Esophagus muscularis mucosa (tissue), 4 donors: ENCODE measurements around the gene FANCC. TPM values are rescaled to one million over a fixed set of nuclear protein-coding genes. Genes with fewer than 3 reads are reported as not detected.

Source experiments
- DNase-seq: peaks from one replicate; pipeline ENCODE4 v3.0.0-alpha.2; 2017; ENCODE audit errors: extremely low spot score
- H3K27ac ChIP-seq, 4 donors: fragments of 200-600 bp; sonication (generic); replicated peaks in 1 of 4; 1 replicate in 3 of 4; 2 replicates in 1 of 4; pipeline ENCODE4 v1.5.1; 2016 to 2019; ENCODE audit warnings: mild to moderate bottlenecking in 1 of 4
- H3K27me3 ChIP-seq, 4 donors: fragments of 200-600 bp; sonication (generic); one replicate each; pipeline versions ENCODE4 v1.5.1 to v1.6.0; 2016 to 2019
- H3K36me3 ChIP-seq, 4 donors: fragments of 200-600 bp; sonication (generic); one replicate each; pipeline ENCODE4 v1.5.1; 2016 to 2019
- H3K4me1 ChIP-seq, 4 donors: fragments of 200-600 bp; sonication (generic); one replicate each; pipeline ENCODE4 v1.5.1; 2016 to 2019
- H3K4me3 ChIP-seq, 4 donors: fragments of 200-600 bp; sonication (generic); 1 replicate in 2 of 4; 2 replicates in 2 of 4; pipeline ENCODE4 v1.5.1; 2016 to 2019; ENCODE audit warnings: mild to moderate bottlenecking in 4 of 4, moderate library complexity in 1 of 4
- H3K9me3 ChIP-seq, 4 donors: fragments of 200-600 bp; sonication (generic); 1 replicate in 3 of 4; 2 replicates in 1 of 4; pipeline ENCODE4 v1.5.1; 2016 to 2019
- EP300 ChIP-seq: sonication (generic); formaldehyde crosslinking; IDR thresholded peaks from one replicate; pipeline ENCODE4 v1.6.1; 2017; ENCODE audit warnings: antibody characterized with exemption
- POLR2A ChIP-seq: fragments of 450-650 bp; IDR thresholded peaks from one replicate; pipeline ENCODE4 v1.6.1; 2017; ENCODE audit warnings: antibody characterized with exemption, moderate library complexity, mild to moderate bottlenecking, low read depth
- POLR2AphosphoS5 ChIP-seq, 2 donors: sonication (generic); formaldehyde crosslinking; IDR thresholded peaks; one replicate each; pipeline ENCODE4 v1.6.1; 2017; ENCODE audit warnings: antibody characterized with exemption in 2 of 2
- WGBS: methylation state at CpG from one replicate; pipeline ENCODE4 v1.1.5; 2018; 5-methylcytosine and 5-hydroxymethylcytosine counted together
- intact Hi-C: fragments of 100-400 bp; cut with DNase I; formaldehyde crosslinking; loops from one replicate; pipeline ENCODE4 v1.15.1; 2023
- total RNA-seq, 4 donors: library from RNA; depleted of rRNA; stranded (reverse); fragments of >200 nt; gene quantifications; one replicate each; pipeline versions ENCODE4 v1.1.0 to v1.2.1, GENCODE V29; 2016
- TF ChIP-seq, protein P1 (sequence below), 3 experiments: fragments of 200-600 bp in 2 of 3; fragments of 450-650 bp in 1 of 3; sonication (generic) in 2 of 3; IDR thresholded peaks; one replicate each; pipeline ENCODE4 v1.5.1; 2017 to 2019; ENCODE audit warnings: antibody characterized with exemption in 3 of 3, mild to moderate bottlenecking in 2 of 3, moderate library complexity in 1 of 3

FANCC gene
- total RNA-seq, 4 donors from 2014 or later = 5.3 to 9.5 (median 6.8) TPM

GRCh38 chr9:95316794-95317118 lies 753 bp downstream of the FANCC start:
- Histone ChIP-seq H3K36me3 (no peaks in the 10 kb centered on the region), H3K4me1 (peaks cover 6 to 30% (median 19%) of the 10 kb centered on the region in 4 donors), H3K27me3 (no peaks in the 10 kb centered on the region), H3K9me3 (no peaks in the 10 kb centered on the region), H3K4me3 (peak overlapping the region; percentile 73 to 100 (median 96)), H3K27ac (peak overlapping the region; percentile 95 to 99 (median 97))
- intact Hi-C loops = loop anchor here (1.0 kb wide), 1 partner anchor 195 kb away; no protein-coding TSS in a partner anchor
- no peak for DNase-seq
- TF ChIP-seq EP300 = no peak
- no peak for TF ChIP-seq POLR2A
- TF ChIP-seq, protein P1, sequence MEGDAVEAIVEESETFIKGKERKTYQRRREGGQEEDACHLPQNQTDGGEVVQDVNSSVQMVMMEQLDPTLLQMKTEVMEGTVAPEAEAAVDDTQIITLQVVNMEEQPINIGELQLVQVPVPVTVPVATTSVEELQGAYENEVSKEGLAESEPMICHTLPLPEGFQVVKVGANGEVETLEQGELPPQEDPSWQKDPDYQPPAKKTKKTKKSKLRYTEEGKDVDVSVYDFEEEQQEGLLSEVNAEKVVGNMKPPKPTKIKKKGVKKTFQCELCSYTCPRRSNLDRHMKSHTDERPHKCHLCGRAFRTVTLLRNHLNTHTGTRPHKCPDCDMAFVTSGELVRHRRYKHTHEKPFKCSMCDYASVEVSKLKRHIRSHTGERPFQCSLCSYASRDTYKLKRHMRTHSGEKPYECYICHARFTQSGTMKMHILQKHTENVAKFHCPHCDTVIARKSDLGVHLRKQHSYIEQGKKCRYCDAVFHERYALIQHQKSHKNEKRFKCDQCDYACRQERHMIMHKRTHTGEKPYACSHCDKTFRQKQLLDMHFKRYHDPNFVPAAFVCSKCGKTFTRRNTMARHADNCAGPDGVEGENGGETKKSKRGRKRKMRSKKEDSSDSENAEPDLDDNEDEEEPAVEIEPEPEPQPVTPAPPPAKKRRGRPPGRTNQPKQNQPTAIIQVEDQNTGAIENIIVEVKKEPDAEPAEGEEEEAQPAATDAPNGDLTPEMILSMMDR (IDR thresholded peaks at IDR 0.05) = peak in 1 of 3 experiments; percentile 15
- TF ChIP-seq POLR2AphosphoS5 (IDR thresholded peaks at IDR 0.05) = no peak
- 0% methylated on average over 10 of the region's 22 CpGs for WGBS

DNA sequence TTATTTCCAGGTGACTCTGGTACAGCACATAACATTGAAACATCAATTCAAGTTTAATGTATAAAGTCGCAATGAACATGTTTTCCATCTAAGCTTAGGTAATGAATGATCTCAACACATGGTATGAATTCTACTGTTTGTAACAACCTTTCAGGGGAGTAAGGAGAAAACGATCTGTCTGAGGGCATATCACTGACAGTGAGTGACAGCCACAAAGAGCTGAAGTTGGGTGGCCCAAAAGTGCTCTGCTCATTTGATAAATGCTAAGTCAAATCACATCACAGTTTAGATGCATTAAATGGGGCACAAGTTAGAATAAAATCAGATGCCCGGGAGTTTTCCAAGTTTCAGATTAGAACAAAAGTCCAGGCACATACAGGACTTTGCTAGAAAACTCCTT lies 1.2 kb downstream of the FANCC start:
- DNase-seq = no peak
- Histone ChIP-seq H3K9me3 (no peaks in the 10 kb centered on the region), H3K4me1 (peaks cover 6 to 30% (median 19%) of the 10 kb centered on the region in 4 donors), H3K36me3 (no peaks in the 10 kb centered on the region), H3K27ac (peak overlapping the region; percentile 95 to 99 (median 97)), H3K4me3 (peak overlapping the region; percentile 73 to 100 (median 96)), H3K27me3 (no peaks in the 10 kb centered on the region)
- TF ChIP-seq, protein P1 (IDR thresholded peaks at IDR 0.05) = no peak
- TF ChIP-seq POLR2A (no peak), EP300 (no peak), POLR2AphosphoS5 (IDR thresholded peaks at IDR 0.05) (no peak)
- WGBS = 34% methylated on average over 3 of the region's 3 CpGs
- intact Hi-C loops = no loop called here

DNA sequence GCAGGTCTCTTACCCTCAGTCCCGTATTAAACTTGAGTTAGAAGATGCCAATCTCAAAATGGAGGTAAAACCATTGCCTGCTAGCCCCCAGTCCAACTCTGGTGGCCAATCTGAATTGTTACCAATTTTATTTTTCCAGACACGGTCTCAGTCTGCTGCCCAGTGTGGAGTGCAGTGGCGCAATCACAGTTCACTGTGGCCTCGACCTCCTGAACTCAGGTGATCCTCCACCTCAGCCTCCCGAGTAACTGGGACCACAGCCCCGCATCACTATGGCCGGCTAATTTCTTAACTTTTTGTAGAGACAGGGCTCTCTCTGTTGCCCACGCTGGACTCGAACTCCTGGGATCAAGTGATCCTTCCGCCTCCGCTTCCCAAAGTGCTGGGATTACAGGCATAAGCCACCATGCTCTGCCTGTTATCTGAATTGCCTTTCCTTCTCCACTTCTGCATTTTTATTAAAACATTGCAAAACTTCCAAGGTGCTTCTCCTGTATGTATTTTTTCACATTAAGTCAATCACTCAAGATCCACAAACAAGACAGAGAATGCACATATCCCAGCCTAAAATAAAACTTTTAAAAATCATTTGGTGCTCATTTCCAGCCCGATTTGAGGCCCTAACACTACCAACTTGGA lies 2.3 kb downstream of the FANCC start:
- TF ChIP-seq POLR2A = no peak
- no peak for TF ChIP-seq EP300
- Histone ChIP-seq H3K9me3 (no peaks in the 10 kb centered on the region), H3K27me3 (no peaks in the 10 kb centered on the region), H3K27ac (no peak overlapping the region), H3K36me3 (no peaks in the 10 kb centered on the region), H3K4me3 (no peak overlapping the region), H3K4me1 (peaks cover 6 to 30% (median 19%) of the 10 kb centered on the region in 4 donors)
- 94% methylated on average over 12 of the region's 12 CpGs for WGBS
- intact Hi-C loops = no loop called here
- no peak for DNase-seq

DNA sequence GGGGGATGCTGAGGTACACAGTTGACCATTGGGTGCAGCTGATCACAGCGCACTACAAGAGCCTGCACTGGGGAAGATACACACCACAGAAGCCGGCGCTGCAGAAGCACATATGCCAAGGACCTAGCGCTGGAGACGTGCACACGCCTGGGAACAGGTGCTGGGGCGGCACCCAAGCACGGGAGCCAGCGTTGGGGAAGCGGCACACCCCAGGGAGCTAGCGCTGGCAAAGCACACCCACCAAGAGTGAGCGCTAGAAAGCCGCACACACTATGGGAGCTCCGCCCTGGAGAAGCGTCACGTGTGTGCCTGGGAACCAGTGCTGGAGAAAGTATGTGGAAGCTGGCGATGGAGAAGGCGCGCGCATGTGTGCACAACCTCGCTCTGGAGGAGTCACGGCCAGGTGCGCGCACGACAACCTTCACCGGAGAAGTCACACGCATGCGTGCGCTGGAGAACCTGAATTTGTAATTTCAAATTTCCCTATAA lies 4.5 kb downstream of the FANCC start:
- Histone ChIP-seq H3K9me3 (no peaks in the 10 kb centered on the region), H3K36me3 (no peaks in the 10 kb centered on the region), H3K27ac (peak overlapping the region in 1 of 4 donors; percentile 21), H3K4me3 (peak overlapping the region; percentile 42 to 57 (median 48)), H3K27me3 (no peaks in the 10 kb centered on the region), H3K4me1 (peaks cover 6 to 30% (median 19%) of the 10 kb centered on the region in 4 donors)
- TF ChIP-seq POLR2A = no peak
- TF ChIP-seq POLR2AphosphoS5 (IDR thresholded peaks at IDR 0.05) = peak in 1 of 2 donors; percentile 60
- TF ChIP-seq EP300 = no peak
- TF ChIP-seq, protein P1 (IDR thresholded peaks at IDR 0.05) = no peak
- WGBS = 29% methylated on average over 19 of the region's 29 CpGs
- DNase-seq = no peak
- intact Hi-C loops = no loop called here

GRCh38 chr9:95311961-95312360 lies 5.5 kb downstream of the FANCC start:
- no peak overlapping the region for H3K4me3 ChIP-seq
- DNase-seq = no peak
- H3K27ac ChIP-seq = no peak overlapping the region
- intact Hi-C loops = no loop called here
- H3K27me3 ChIP-seq = no peaks in the 10 kb centered on the region
- H3K36me3 ChIP-seq = no peaks in the 10 kb centered on the region
- no peaks in the 10 kb centered on the region for H3K9me3 ChIP-seq
- H3K4me1 ChIP-seq = peaks cover 6 to 30% (median 17%) of the 10 kb centered on the region in 4 donors
- WGBS = 68% methylated on average over 3 of the region's 3 CpGs
- TF ChIP-seq, protein P1 (IDR thresholded peaks at IDR 0.05) = no peak
- TF ChIP-seq EP300 (no peak), POLR2AphosphoS5 (IDR thresholded peaks at IDR 0.05) (no peak), POLR2A (no peak)
